Neural cell (in vitro differentiated cells): ENCODE data around the gene KCNQ1OT1. TPM values are rescaled to one million over a fixed set of nuclear protein-coding genes. Genes with fewer than 3 reads are reported as not detected.

ENCODE experiments used
- H2AFZ ChIP-seq: fragments of 200-600, 300-800 bp; sonication (generic), shearing (Covaris generic); 2 replicates; pipeline ENCODE4 v1.6.0; 2014; ENCODE audit warnings: low read depth, mild to moderate bottlenecking, antibody characterized with exemption, low read length, moderate library complexity
- H3F3A ChIP-seq: fragments of 200-600 bp; shearing (Covaris generic); 2 replicates; pipeline ENCODE4 v1.6.1; 2016; ENCODE audit warnings: mild to moderate bottlenecking, moderate library complexity, mixed read lengths, antibody characterized with exemption, low read length; ENCODE audit not compliant: insufficient read depth, poor library complexity, severe bottlenecking
- H3K27ac ChIP-seq: fragments of 200-600, 300-800 bp; sonication (generic), shearing (Covaris generic); 2 replicates; pipeline ENCODE4 v1.5.1; 2014; ENCODE audit warnings: mild to moderate bottlenecking, low read length, moderate library complexity
- H3K27me3 ChIP-seq: fragments of 300-800, 200-600 bp; sonication (generic), shearing (Covaris generic); 2 replicates; pipeline ENCODE4 v1.6.0; 2014; ENCODE audit warnings: mild to moderate bottlenecking, low read depth, low read length, moderate library complexity; ENCODE audit not compliant: insufficient read depth
- H3K36me3 ChIP-seq: fragments of 300-800, 200-600 bp; sonication (generic), shearing (Covaris generic); 2 replicates; pipeline ENCODE4 v1.5.1; 2014; ENCODE audit warnings: mild to moderate bottlenecking, antibody characterized with exemption, low read length, moderate library complexity; ENCODE audit not compliant: insufficient read depth
- H3K4me2 ChIP-seq: fragments of 300-800, 200-600 bp; sonication (generic), shearing (Covaris generic); 2 replicates; pipeline ENCODE4 v1.6.0; 2014; ENCODE audit warnings: mild to moderate bottlenecking, low read length
- H3K4me3 ChIP-seq: fragments of 300-800, 200-600 bp; sonication (generic), shearing (Covaris generic); 2 replicates; pipeline ENCODE4 v1.5.1; 2014; ENCODE audit warnings: mild to moderate bottlenecking, low read length, moderate library complexity
- H3K79me2 ChIP-seq: fragments of 200-600 bp; shearing (Covaris generic); replicated peaks from 2 replicates; pipeline ENCODE4 v1.6.0; 2014; ENCODE audit warnings: mild to moderate bottlenecking, low read length, moderate library complexity; ENCODE audit not compliant: insufficient read depth
- H3K9ac ChIP-seq: fragments of 300-800, 200-600 bp; sonication (generic), shearing (Covaris generic); 2 replicates; pipeline ENCODE4 v1.6.1; 2016; ENCODE audit warnings: mild to moderate bottlenecking, low read length, mixed read lengths
- H3K9me2 ChIP-seq: fragments of 200-600 bp; shearing (Covaris generic); 2 replicates; pipeline ENCODE4 v1.6.1; 2016; ENCODE audit warnings: mild to moderate bottlenecking, low read length, mixed read lengths; ENCODE audit not compliant: insufficient read depth
- H3K9me3 ChIP-seq: fragments of 200-600, 300-800 bp; sonication (generic), shearing (Covaris generic); 2 replicates; pipeline ENCODE4 v1.6.1; 2016; ENCODE audit warnings: mild to moderate bottlenecking, mixed run types, low read length, moderate library complexity, mixed read lengths
- H4K20me1 ChIP-seq: fragments of 200-600 bp; shearing (Covaris generic); 2 replicates; pipeline ENCODE4 v1.6.1; 2016; ENCODE audit warnings: mild to moderate bottlenecking, mixed run types; ENCODE audit not compliant: insufficient read depth
- CTCF ChIP-seq: fragments of 450-650 bp; IDR thresholded peaks from 2 replicates; pipeline ENCODE4 v1.5.1; 2014; ENCODE audit warnings: antibody characterized with exemption, mild to moderate bottlenecking, moderate library complexity; ENCODE audit not compliant: poor library complexity, severe bottlenecking
- EP300 ChIP-seq: fragments of 450-650 bp; conservative IDR thresholded peaks from 2 replicates; pipeline ENCODE4 v1.6.1; 2014; ENCODE audit warnings: antibody characterized with exemption, mild to moderate bottlenecking, moderate library complexity; ENCODE audit not compliant: poor library complexity, severe bottlenecking
- EZH2 ChIP-seq: fragments of 200-600, 300-800 bp; shearing (Covaris generic), sonication (generic); IDR thresholded peaks from 2 replicates; pipeline ENCODE4 v1.6.1; 2014; ENCODE audit warnings: antibody characterized with exemption, low read length, borderline replicate concordance, mild to moderate bottlenecking; ENCODE audit not compliant: insufficient read depth, poor library complexity, severe bottlenecking
- MXI1 ChIP-seq: fragments of 450-650 bp; conservative IDR thresholded peaks from 2 replicates; pipeline ENCODE4 v1.6.1; 2014; ENCODE audit warnings: antibody characterized with exemption, mild to moderate bottlenecking; ENCODE audit not compliant: poor library complexity, severe bottlenecking
- POLR2AphosphoS5 ChIP-seq: IDR thresholded peaks from 2 replicates; pipeline ENCODE4 v1.6.1; 2012
- RAD21 ChIP-seq: fragments of 450-650 bp; conservative IDR thresholded peaks from 2 replicates; pipeline ENCODE4 v1.6.1; 2014; ENCODE audit warnings: antibody characterized with exemption, mild to moderate bottlenecking, moderate library complexity
- SMC3 ChIP-seq: fragments of 450-650 bp; conservative IDR thresholded peaks from 2 replicates; pipeline ENCODE4 v1.6.1; 2014; ENCODE audit warnings: antibody characterized with exemption, mild to moderate bottlenecking, moderate library complexity; ENCODE audit not compliant: poor library complexity
- TAF1 ChIP-seq: IDR thresholded peaks from 2 replicates; pipeline ENCODE4 v1.6.1; 2012; ENCODE audit warnings: low read depth
- polyA plus RNA-seq: library from polyadenylated mRNA; depleted of rRNA; stranded (reverse); fragments of >200 nt; gene quantifications from 2 replicates; pipeline ENCODE4 v1.2.3, GENCODE V29; 2014
- TF ChIP-seq, protein P1 (sequence below): IDR thresholded peaks from 2 replicates; pipeline ENCODE4 v1.6.1; 2012; ENCODE audit warnings: borderline replicate concordance

KCNQ1OT1 gene
- polyA plus RNA-seq, 1 donor from 2014 or later, result 0.12 TPM

- no peak overlapping the region for H3K4me2 ChIP-seq
- H3F3A ChIP-seq, result no peaks in the 10 kb centered on the region
- peaks cover 9% of the 10 kb centered on the region for H3K9me3 ChIP-seq
- no peaks in the 10 kb centered on the region for H3K36me3 ChIP-seq
- H3K9me2 ChIP-seq, result no peaks in the 10 kb centered on the region
- no peaks in the 10 kb centered on the region for H4K20me1 ChIP-seq
- no peak for TF ChIP-seq POLR2AphosphoS5
- TF ChIP-seq SMC3, result no peak
- no peak for TF ChIP-seq EZH2
- TF ChIP-seq TAF1, result no peak
- TF ChIP-seq RAD21, result no peak
- TF ChIP-seq CTCF, result no peak
- TF ChIP-seq EP300, result no peak
- TF ChIP-seq, protein P1, sequence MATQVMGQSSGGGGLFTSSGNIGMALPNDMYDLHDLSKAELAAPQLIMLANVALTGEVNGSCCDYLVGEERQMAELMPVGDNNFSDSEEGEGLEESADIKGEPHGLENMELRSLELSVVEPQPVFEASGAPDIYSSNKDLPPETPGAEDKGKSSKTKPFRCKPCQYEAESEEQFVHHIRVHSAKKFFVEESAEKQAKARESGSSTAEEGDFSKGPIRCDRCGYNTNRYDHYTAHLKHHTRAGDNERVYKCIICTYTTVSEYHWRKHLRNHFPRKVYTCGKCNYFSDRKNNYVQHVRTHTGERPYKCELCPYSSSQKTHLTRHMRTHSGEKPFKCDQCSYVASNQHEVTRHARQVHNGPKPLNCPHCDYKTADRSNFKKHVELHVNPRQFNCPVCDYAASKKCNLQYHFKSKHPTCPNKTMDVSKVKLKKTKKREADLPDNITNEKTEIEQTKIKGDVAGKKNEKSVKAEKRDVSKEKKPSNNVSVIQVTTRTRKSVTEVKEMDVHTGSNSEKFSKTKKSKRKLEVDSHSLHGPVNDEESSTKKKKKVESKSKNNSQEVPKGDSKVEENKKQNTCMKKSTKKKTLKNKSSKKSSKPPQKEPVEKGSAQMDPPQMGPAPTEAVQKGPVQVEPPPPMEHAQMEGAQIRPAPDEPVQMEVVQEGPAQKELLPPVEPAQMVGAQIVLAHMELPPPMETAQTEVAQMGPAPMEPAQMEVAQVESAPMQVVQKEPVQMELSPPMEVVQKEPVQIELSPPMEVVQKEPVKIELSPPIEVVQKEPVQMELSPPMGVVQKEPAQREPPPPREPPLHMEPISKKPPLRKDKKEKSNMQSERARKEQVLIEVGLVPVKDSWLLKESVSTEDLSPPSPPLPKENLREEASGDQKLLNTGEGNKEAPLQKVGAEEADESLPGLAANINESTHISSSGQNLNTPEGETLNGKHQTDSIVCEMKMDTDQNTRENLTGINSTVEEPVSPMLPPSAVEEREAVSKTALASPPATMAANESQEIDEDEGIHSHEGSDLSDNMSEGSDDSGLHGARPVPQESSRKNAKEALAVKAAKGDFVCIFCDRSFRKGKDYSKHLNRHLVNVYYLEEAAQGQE, result no peak
- TF ChIP-seq MXI1, result no peak
- no peaks in the 10 kb centered on the region for H3K27me3 ChIP-seq
- H3K79me2 ChIP-seq, result no peaks in the 10 kb centered on the region
- no peak overlapping the region for H3K9ac ChIP-seq
- no peak overlapping the region for H2AFZ ChIP-seq
- no peak overlapping the region for H3K27ac ChIP-seq
- no peak overlapping the region for H3K4me3 ChIP-seq
Measured at GRCh38 chr11:2660357-2660939, 39.3 kb downstream of the KCNQ1OT1 start.

GRCh38 chr11:2657697-2658284 lies 42.0 kb downstream of the KCNQ1OT1 start:
- H3K27me3 ChIP-seq, result no peaks in the 10 kb centered on the region
- no peak overlapping the region for H3K9ac ChIP-seq
- peaks cover 9% of the 10 kb centered on the region for H3K9me3 ChIP-seq
- TF ChIP-seq, protein P1, result no peak
- TF ChIP-seq EZH2 (no peak), RAD21 (no peak), EP300 (no peak), MXI1 (no peak), SMC3 (no peak), CTCF (no peak), POLR2AphosphoS5 (no peak), TAF1 (no peak)
- H3K79me2 ChIP-seq, result no peaks in the 10 kb centered on the region
- H3K4me2 ChIP-seq, result no peak overlapping the region
- no peak overlapping the region for H3K4me3 ChIP-seq
- H3K27ac ChIP-seq, result no peak overlapping the region
- H3F3A ChIP-seq, result no peaks in the 10 kb centered on the region
- no peaks in the 10 kb centered on the region for H3K9me2 ChIP-seq
- H3K36me3 ChIP-seq, result no peaks in the 10 kb centered on the region
- no peak overlapping the region for H2AFZ ChIP-seq
- no peaks in the 10 kb centered on the region for H4K20me1 ChIP-seq
